ENCODE results near the gene PKIB. TPM values are rescaled to one million over a fixed set of nuclear protein-coding genes. Genes with fewer than 3 reads are reported as not detected.

PKIB gene
- total RNA-seq, 2 experiments from 2014 or later: 0.69 to 0.90 TPM

DNA sequence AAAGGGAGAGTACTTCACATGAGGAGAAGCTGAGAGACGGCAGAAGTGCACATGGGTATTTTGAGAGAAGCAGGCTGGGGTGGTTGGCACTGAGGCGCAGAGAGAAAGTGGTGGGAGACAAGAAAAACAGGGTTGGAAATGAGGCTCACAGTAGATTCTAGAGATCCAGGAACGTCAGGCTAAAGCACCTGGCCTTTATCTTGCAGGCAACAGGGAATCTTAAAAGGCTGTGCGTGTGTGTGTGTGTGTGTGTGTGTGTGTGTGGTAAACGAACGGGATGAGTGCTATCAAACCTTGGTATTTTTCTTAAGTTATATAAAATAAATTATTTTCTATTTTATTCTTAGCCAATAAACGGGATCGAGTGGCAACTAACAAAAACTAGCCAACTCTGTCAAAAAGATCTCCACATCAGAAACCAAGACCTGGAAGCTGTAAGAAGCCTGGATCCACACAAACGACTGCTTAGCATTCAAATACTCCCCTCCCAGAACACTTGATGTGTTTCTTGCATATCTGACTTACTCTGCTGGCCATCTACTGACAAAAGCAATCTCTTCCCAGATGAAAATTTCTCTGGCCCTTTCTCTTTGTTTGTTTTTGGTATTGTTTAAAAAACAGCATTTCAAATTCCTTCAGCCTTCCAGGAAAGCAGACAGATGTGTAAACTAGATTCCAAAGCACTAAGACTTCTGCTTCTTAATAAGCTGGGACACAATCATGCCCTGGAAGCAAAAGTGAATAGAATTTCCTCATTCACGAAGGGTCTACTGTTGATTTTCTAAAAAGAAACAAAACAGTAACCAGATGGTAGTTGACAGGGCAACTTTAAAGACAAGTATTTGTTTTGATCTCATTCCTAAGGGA lies 124.6 kb downstream of the PKIB start:
- Mint-ChIP-seq H3K36me3 (ENCODE audit: low read depth) (no peaks in the 10 kb centered on the region), H3K4me3 (no peak overlapping the region), H3K9me3 (no peaks in the 10 kb centered on the region), H3K4me1 (ENCODE audit: low read depth) (no peaks in the 10 kb centered on the region), H3K27ac (no peak overlapping the region), H3K27me3 (peaks cover 8% of the 10 kb centered on the region)
- CTCF ChIA-PET: interaction anchor here (6.2 kb wide), 1 partner anchor 104 kb away, joined by 77 read pairs; no protein-coding TSS in a partner anchor
- no peak for DNase-seq
- POLR2A ChIA-PET: no interaction called here
- intact Hi-C loops (cut with micrococcal nuclease): loop anchor here (5.0 kb wide), 1 partner anchor 583 kb away; no protein-coding TSS in a partner anchor
- no peak for TF ChIP-seq CTCF (IDR thresholded peaks at IDR 0.05)
- ATAC-seq: no peak

DNA sequence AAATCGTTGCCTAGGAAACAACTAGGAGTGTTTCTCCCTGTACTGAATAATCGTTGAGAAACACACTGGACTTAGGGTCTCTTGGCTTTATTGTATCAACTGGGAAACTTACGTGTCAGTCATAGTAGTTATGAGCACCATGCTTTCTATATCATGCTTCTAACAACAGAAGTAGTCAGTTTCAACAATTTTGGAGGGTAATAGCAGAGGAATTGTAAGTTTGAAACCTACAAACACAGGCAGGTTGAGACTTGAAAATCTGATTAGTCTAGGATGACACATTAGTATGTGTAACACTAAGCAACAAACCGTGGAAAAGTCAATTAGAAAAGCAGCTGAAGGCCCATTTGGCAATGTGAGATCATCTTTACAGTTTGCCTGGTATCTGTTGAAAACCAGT lies 125.4 kb downstream of the PKIB start:
- CTCF ChIA-PET: interaction anchor here (6.2 kb wide), 1 partner anchor 103 kb away, joined by 77 read pairs; no protein-coding TSS in a partner anchor
- intact Hi-C loops (cut with micrococcal nuclease): no loop called here

DNA sequence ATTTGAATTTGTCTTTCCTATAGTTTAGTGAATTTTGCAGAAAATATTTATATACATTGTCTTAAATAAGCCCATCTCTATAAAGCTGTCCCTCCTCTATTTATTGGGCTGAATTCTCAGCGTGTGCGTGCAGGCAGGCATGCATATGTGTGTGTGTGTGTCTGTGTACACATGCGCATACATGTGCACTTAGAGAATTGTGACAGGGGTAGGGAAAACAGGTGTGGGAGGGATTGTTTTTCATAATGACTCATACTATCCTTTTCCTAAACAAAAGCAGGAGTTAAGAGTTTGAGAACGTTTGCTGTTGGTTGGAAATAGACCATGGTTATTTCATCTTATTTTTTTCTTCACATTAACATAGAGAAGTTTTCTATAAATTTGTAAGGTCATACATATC lies 126.0 kb downstream of the PKIB start:
- intact Hi-C loops (cut with micrococcal nuclease): no loop called here
- ChIA-PET POLR2A (no interaction called here), CTCF (no interaction called here)
- Mint-ChIP-seq H3K27me3 (peaks cover 3% of the 10 kb centered on the region), H3K27ac (no peak overlapping the region), H3K4me1 (ENCODE audit: low read depth) (no peaks in the 10 kb centered on the region), H3K36me3 (ENCODE audit: low read depth) (no peaks in the 10 kb centered on the region), H3K9me3 (no peaks in the 10 kb centered on the region), H3K4me3 (no peak overlapping the region)
- no peak for DNase-seq
- ATAC-seq: no peak
- no peak for TF ChIP-seq CTCF (IDR thresholded peaks at IDR 0.05)

More for the DNA sequence above, 125.4 kb downstream of the PKIB start:
- Mint-ChIP-seq H3K4me1 (ENCODE audit: low read depth) (no peaks in the 10 kb centered on the region), H3K36me3 (ENCODE audit: low read depth) (no peaks in the 10 kb centered on the region), H3K4me3 (no peak overlapping the region), H3K27me3 (peaks cover 5% of the 10 kb centered on the region), H3K27ac (no peak overlapping the region), H3K9me3 (no peaks in the 10 kb centered on the region)
- POLR2A ChIA-PET: no interaction called here
- DNase-seq (no peak), ATAC-seq (no peak)
- TF ChIP-seq CTCF (IDR thresholded peaks at IDR 0.05): no peak

DNA sequence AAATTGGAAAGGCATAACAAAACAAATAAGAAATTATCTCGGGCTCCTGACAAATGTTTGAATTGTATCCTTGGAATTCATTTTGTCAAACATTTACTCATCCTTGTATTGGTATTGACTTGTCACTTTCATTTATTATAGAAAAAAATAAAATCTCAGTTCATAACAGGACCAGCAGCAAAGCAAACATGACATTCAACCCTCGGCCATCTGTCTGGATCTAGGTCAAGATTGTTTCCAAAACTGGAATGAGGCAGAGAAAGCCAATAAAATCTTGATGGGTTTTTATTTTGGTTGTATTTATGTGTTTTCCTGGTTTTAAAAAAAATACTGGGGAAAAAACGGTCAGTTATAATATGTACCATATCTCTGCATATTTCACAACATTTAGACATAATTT lies 126.4 kb downstream of the PKIB start:
- H3K36me3 Mint-ChIP-seq (ENCODE audit: low read depth): no peaks in the 10 kb centered on the region
- no peaks in the 10 kb centered on the region for H3K4me1 Mint-ChIP-seq (ENCODE audit: low read depth)
- H3K27me3 Mint-ChIP-seq: peaks cover 3% of the 10 kb centered on the region
- no peak overlapping the region for H3K27ac Mint-ChIP-seq
- ChIA-PET CTCF (no interaction called here), POLR2A (no interaction called here)
- H3K4me3 Mint-ChIP-seq: no peak overlapping the region
- no peaks in the 10 kb centered on the region for H3K9me3 Mint-ChIP-seq
- ATAC-seq (no peak), DNase-seq (no peak)
- TF ChIP-seq CTCF (IDR thresholded peaks at IDR 0.05): no peak
- intact Hi-C loops (cut with micrococcal nuclease): no loop called here

GRCh38 chr6:122740091-122740490 lies 129.9 kb downstream of the PKIB start:
- TF ChIP-seq CTCF (IDR thresholded peaks at IDR 0.05): no peak

More at GRCh38 chr6:122740091-122740490, 129.9 kb downstream of the PKIB start:
- ChIA-PET CTCF (interaction anchor here (1.3 to 1.4 kb wide), 2 partner anchors 10 to 13 kb away, joined by 6 to 8 read pairs; no protein-coding TSS in a partner anchor), POLR2A (no interaction called here)
- Mint-ChIP-seq H3K27me3 (peaks cover 3% of the 10 kb centered on the region), H3K36me3 (ENCODE audit: low read depth) (no peaks in the 10 kb centered on the region), H3K4me1 (ENCODE audit: low read depth) (no peaks in the 10 kb centered on the region), H3K4me3 (no peak overlapping the region), H3K27ac (no peak overlapping the region), H3K9me3 (no peaks in the 10 kb centered on the region)
- ATAC-seq (no peak), DNase-seq (no peak)
- intact Hi-C loops (cut with micrococcal nuclease): no loop called here

All from activated CD8-positive, alpha-beta T cell treated with anti-CD3 and anti-CD28 coated beads for 36 hours (primary cell).